GF-D8 (cell line): ENCODE data around the gene ESYT2.
"Not testable (repeated sequence)": the region's sequence is repeated elsewhere in the genome, so short reads cannot be mapped to it uniquely, and the experiment has no call there.

Experiments
- DNase-seq: peaks from one replicate; lab custom pipeline; 2025; lab: John Stamatoyannopoulos, UW

ESYT2 gene

DNA sequence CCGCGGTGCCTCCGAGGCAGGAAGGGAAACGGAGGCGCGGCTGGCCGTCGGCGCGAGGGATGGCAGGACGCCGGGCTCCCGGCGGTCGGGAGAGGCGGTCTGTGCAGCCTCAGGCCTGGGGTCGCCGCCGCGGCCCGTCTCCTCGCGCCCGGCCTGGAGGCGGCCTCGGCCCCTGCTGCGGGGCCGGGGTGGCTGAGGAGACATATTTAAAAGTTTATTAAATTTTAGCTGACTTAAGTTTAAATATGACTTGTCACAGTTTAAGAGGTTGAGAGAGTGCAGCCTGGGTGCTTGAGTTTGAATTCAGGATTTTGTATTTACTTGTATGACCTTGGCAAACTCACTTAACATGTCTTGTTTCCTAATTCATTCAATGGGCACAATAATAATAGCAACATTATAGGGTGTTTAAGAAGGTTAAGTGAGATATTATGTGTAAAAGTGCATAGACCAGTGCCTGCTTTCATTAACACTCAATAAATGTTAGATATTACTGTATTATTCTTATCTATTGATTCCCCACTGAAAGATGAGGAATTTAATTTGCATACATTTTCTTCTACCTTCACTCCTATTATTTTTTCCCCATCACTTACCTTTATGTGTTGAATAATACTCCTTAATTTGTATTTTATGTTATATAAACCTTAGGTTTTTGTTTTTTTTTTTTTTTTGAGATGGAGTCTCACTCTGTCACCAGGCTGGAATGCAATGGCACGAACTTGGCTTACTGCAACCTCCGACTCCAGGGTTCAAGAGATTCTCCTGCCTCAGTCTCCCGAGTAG lies 27.8 kb upstream of the ESYT2 start:
- DNase-seq = no peak

DNA sequence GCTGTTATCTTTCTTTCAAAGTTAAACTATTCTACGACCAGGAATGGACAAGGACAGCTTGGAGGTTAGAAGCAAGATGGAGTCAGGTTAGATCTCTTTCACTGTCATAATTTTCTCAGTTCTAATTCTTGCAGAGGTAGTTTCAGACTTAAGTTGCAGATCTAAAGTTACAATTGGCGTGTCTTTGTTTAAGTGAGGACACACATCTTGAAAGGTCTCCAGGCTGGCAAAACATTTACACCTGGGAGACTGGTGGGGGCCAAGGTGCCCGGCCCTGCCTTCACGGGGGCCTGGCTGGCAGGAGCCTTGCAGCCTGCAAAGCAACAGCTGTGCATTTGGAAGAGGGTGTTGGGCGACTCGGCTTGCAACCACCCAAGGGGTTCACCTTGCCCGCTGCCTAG lies 25.4 kb upstream of the ESYT2 start:
- no peak for DNase-seq

DNA sequence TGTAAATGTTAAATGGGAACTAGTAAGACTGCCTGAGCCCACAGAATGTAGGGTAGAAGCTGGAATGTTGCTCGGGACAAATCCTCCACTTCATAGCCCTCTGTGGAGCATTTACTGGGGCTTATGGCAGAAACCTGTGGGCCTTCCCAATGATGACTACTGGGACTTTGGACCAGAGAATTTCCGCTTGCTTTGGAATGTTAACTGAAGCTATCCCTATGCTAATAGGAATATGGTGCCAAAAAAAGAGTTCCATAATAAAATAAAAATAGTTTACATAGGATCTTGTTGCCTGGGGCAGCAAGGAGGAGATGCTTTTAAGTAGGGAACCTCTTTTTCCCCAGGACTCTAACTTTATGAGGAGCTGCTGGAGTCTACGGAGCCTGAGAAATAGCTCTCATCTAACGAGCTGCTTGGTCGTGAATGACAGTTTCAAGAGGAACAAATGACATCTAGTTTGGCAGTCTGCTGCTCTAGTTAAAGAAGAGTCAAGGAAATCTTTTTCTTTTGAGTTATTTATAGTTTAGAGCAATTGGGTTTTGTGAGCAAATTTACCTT lies 21.3 kb upstream of the ESYT2 start:
- no peak for DNase-seq

DNA sequence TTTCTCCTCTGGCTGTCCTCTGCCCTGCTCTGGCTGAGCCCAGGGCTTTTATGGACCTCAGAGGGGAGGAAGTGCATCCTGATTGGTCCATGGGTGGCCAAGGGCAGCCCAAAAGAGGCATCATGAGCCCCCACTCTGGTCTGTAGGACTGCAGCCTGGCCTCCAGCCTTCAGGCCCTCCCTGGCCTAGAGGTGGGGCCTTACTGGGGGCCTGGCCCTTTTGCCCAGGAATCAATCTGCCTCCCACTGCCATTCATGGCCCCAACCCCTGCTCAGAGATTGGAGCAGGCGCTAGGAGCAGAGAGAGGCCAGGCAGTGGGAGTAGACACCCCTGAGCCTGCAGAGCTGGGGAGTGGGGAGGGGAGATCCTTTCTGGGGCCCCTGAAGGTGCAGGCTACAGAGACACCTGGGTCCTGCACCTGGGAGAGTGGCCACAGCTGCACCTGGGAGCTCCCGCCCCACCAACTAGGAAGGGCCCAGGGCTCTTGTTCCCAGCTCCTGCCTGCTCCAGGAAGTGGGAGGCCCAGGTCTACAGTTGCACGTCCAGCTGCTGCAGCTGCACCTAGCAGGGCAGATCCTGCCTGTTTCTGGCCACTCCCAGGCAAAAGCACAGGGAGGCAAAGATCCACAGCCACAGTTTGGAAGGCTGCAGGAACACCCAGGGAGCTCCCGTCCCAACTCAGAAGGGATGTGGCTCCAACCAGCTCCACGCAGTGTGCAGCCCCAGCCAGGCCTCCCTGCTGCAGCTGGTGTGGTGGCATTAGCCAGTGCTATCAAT lies 20.6 kb upstream of the ESYT2 start:
- DNase-seq = no peak

DNA sequence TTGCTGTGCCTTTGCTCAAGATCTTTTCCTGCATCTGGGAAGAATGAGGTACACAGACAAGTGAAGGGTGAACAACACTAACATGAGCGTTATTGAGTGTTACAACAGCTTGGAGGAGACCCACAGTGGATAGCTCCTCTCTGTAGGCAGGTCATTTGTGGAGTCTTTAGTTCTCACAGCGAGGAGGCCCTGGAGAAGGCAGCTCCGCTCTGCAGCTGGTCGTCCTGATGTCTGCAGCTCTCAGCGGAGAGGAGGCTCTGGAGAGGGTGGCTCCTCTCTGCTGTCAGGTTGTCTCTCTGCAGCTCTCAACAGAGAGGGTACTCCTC lies 20.1 kb upstream of the ESYT2 start:
- no peak for DNase-seq

DNA sequence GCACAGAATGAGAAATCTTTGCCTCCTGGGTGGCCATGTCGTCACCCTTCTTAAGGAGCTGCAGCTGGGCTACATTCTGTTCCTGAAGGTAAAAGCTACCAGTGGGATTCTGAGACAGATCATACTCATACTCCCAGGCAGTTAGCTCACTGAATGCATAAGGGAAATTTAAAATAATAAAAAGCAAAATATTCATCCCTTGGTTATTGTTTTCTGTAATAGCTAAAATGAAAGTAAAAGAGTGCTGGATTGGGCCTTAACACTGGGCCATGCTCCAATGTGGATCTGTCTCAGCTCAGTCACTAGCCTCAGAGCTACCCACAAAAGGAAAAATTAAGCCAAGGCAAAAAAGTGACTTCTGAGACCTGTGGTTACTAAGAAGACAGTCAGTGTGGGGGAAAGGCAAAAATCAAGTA lies 18.1 kb upstream of the ESYT2 start:
- no peak for DNase-seq

DNA sequence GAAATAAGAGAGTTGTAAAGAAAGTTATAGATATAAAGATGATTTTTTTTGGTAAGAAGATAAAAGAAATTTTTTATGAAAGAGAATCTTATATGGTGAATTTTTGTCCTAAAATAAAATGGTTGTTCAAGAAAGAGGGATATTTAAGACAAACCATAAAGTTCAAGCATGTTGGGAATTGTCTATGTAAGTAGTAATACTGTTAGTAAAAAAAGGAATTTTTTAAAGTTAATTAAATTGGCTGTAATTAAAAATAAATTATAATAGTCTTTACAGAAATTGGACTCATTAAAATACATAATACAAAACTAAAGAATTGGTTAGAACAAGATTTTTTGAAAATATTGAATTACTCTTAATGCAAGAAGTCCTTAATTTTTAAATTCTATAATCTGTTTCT lies 17.0 kb upstream of the ESYT2 start:
- DNase-seq = no peak

DNA sequence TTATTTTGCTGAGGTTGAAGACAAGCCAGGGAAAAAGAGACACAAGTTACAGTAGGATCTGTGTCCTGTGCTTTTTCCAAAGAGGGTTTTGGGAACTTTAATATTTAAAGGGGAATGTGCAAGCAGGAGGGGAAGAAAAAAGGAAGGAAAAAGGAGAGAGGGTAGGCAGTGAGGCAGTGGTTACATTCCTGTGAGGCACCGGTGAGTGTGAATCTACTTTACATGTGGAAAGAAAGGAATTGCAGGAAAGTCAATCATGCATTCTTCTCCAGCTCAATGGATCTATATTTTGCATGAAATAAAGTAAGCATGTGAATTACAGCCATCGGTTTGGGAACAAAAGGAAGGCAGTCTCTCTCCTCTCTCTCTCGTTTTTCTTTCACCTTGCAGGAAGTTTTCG lies 14.5 kb upstream of the ESYT2 start:
- no peak for DNase-seq

DNA sequence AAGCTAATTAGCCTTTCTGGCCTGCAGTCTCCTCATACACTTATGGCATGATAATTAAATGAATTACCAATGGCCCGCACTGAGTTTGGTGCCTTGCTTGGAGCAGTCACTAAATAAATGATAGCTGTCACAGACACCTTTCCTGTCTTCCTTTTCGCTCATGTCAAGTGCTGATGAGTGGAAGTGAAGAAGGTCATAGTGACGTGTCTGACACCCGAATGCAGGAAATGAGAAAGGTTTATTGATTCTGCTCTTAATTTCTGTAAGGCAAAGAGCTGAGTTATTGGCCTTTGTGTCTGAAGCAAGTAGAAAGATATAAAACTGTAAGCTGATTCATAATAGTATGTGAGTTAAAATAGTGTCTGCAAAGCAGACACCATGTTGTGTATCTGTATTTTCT lies 13.2 kb upstream of the ESYT2 start:
- no peak for DNase-seq

DNA sequence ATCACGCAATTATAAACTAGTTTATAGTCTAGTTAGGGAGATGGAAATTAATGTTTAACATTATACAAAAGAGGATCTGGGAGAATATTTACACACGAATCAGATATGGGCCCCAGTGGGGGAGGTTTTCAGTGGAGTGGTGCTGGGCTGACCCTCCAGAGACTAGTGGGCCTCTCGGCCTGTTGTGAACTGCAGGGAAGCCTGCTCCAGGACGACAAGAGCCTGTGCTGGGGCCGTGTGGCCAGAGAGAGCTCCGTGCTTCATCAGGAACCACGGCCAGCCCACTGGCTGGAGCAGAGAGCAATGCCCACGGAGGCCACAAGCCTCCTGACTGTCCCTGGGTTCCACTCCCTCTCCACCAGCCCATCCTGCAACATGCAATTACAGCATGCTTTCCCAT lies 11.3 kb upstream of the ESYT2 start:
- DNase-seq = no peak

DNA sequence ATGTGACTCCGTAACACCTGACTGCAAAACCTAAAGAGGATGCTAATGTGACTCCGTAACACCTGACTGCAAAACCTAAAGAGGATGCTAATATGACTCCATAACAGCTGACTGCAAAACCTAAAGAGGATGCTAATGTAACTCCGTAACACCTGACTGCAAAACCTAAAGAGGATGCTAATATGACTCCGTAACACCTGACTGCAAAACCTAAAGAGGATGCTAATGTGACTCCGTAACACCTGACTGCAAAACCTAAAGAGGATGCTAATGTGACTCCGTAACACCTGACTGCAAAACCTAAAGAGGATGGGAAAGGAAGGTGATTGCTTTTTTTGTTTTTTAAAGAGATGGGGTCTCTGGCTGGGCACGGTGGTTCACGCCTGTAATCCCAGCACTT lies 9.9 kb upstream of the ESYT2 start:
- not testable (repeated sequence) for DNase-seq

DNA sequence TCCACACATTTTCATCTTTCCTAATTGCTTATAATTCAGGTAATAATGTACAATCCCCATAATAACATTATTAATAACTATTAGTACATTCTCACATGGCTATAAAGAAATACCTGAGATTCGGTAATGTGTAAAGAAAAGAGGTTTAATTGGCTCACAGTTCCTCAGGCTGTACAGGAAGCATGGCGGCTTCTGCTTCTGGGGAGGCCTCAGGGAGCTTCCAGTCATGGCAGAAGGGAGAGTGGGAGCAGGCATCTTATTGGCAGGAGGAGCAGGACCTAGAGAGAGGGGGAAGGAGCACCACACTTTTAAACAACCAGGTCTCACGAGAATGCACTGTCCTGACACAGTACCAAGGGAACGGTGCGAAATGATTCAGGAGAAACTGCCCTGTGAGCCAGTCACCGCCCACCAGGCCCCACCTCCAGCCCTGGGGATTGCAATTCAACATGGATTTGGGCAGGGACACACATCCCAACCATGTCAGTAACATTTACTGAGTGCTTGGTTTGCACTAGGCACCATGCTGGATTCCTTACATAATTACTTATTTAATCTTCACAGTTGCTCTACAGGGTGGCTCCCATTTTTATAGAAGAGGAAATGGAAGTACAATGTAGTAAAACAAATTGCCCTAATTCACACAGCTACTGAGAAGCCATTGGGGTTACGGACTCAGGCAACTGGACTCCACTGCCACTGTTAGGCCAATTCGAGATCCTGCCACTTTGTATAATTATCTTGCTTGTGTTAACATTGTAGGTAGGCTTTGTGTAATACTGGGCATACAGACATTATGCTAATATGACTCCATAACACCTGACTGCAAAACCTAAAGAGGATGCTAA lies 8.7 kb upstream of the ESYT2 start:
- DNase-seq = no peak

DNA sequence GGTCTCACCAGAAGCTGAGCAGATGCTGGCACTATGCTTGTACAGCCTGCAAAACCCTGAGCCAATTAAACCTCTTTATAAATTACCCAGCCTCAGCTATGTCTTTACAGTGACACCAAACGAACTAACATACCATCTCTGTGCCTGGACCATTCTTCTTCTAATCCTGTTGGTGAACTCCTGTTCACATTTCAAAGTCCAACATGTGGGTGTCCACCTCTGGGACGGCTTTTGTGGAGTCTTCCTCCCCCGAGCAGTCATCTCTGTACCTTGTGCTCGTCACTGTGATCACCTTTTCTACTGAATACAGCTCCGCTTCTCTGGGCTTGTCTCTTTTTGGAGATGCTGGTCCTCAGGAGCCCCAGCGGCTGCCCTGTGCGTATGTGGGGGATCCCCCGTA lies 7.4 kb upstream of the ESYT2 start:
- DNase-seq = no peak

DNA sequence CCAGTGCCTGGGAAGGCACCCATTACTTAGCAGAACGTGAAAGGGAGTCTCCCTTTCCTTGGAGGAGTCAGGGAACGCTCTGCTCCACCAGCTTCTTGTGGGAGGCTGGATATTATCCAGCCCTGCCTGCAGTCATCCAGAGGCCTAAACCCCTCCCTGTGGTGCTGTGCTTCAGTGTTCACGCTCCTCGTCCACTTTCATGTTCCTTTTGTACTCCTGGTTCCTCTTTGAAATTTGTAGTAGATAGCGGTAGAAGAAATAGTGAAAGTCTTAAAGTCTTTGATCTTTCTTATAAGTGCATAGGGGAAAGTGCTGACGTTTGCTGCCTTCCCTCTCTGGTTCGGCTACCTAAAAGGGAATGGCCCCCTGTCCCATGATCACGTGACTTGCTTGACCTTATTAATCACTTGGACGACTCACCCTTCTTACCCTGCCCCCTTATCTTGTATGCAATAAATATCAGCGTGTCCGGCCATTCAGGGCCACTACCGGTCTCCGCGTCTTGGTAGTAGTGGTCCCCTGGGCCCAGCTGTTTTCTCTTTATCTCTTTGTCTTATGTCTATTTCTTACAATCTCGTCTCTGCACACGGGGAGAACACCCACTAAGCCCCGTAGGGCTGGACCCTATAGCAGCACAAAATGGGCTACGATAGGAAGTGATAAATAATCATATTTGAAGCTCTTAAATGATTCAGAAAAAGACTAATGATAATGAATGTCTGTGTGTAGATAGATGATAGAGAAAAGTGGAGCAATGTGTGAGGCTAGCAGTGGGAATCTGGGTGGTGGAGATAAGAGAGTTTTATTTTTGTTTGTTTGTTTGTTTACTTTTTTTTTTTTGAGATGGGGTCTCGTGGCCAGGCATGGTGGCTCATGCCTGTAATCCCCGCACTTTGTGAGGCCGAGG lies 5.8 kb upstream of the ESYT2 start:
- no peak for DNase-seq

DNA sequence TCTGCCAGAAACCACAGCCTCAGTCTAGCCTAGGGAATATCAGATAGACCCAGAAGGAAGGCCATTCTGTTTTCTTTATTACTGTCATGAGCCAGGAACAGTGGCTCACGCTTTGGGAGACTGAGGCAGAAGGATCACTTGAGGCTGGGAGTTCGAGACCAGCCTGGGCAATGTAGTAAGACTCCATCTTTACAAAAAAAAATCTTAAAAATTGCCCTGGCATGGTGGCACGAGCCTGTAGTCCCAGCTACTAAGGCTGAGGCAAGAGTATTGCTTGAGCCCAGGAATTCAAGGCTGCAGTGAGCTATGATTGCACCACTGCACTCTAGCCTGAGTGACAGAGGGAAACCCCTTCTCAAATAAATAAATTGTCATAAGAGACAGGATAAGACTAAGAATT lies 3.7 kb upstream of the ESYT2 start:
- no peak for DNase-seq

DNA sequence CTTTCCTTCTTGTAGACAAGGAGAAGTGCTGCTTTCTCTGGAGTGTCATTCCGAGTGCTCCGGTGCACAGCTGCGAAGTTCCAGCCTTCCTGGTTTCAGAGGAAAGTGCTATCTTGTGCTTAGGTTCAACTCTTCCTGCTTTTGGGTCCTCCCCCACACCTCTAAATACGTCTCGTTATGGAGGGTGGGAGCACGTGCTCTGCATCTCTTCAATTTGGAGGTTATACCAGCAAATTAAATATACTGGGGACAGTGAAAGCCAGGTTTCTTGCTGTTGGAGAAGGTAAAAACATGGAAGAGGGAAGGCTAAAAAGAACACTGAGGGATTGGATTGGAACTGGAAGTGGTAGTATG lies 2.4 kb upstream of the ESYT2 start:
- DNase-seq = no peak

DNA sequence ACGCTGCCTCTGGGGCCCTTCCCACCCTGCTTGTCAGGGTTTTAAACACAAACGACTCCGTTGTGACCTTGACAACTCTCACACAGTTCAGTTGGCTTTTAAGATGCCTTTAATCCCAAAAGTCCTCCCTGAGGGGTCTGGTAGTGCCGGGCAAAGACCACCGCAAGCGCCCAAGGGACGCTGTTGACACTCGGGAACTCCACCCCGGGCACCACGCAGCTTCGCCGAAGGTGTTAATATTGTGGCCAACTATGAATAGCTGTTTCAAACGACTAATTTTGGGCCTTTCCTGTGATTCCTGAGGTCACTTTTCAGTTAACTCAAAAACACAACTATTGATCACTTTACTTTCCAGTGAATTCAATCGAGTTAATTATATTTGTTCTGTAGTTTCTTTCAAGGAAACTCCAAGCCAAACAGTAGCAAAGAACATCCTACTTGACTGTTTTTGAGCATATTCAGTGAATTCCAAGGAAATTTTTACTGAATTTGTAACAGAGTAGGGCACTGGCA lies 958 bp upstream of the ESYT2 start:
- DNase-seq = no peak

DNA sequence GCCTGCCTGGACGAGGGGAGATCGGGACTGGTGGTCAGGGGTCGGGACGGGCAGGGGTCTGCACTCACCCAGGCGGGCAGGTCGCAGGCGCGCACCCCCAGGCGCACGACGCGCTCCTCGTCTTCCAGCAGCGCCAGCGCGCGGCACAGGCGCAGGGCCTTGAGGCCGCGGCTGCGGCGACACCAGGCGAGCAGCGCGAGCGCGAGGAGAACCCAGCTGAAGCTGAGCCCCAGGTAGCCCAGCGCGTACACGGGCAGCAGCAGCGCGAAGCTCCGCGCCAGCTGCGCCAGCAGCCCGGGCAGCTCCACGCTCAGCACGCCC lies 328 bp downstream of the ESYT2 start:
- DNase-seq = peak; percentile 43

DNA sequence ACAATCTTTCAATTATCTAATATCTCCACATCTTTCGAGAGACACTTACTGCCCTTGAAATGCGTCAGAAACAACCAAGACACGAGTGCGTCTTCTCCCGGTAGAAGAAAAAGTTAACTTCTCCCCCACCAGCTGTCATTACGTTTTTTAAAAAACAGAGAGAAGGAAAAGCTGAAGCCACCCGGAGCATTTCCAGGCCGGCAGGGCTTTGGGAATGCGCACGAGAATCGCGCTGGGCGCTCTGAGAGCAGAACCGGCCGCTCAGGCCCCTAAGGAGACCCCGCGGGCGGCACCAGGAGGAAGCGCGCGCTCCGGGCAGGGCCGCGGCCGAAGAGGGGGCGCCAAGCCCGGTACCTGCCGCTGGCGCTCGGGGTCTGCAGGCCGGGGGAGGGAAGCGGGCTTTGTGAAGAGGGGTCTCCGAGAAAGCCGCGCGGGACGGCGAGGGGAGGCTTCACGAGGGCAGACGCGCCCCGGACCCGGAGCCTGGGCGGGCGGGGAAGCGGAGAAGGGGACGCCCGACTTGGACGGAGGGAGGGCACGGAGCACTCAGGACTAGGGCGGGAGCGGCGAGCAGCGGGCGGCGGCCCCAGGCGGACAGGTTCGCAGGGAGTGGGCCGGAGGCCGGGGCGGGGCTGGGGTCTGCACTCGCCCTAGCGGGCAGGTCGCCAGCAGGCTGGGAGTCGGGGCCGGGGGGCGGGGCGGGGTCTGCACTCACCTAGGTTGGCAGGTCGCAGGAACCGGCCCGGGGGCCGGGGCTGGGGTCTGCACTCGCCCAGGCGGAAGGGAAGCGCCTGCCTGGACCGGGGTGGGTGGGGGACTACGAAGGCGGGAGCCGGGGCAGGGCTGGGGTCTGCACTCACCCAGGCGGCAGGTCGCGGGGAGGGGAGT lies 932 bp downstream of the ESYT2 start:
- DNase-seq = no peak

DNA sequence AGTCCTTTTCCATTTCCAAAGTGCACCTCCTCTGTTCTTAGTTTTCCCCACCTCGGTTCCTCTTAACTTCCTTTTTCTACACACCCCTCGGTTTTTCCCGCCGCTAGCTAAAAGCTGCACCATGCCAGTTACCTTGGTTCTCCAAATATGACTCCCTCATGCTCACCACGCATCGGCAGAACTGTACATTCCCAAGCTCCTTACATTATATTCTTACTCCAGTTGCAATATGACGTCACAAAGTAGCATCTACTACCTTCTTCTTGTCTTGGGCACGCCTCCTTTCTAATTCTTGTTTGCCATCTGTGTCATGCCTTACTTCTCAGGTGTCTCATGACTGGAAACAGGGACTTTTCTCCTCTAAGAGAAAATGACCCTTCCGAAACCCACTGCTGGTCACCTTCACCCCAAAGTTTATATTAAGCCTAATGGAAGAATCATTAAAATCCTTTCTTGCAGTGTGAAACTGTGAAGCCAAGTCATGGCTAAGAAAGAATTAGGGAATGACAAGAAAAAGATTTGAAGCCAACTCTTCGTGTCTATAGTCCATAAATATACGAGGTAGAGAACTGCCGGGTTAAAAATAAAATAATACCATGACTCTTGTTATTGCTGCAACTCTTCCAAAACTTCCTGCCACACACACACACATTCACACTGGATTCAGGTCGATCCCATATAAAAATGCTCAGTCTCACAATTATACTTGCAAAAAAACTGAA lies 1.7 kb downstream of the ESYT2 start:
- DNase-seq = peak; percentile 64
